T1000 (cell line): Measurements from ENCODE around the gene IRF3.
"Not testable (repeated sequence)": the region's sequence is repeated elsewhere in the genome, so short reads cannot be mapped to it uniquely, and the experiment has no call there.

Experiments used
- DNase-seq: peaks from one replicate; lab custom pipeline; 2025; ENCODE audit warnings: mixed read lengths; lab: John Stamatoyannopoulos, UW

The IRF3 gene

DNA sequence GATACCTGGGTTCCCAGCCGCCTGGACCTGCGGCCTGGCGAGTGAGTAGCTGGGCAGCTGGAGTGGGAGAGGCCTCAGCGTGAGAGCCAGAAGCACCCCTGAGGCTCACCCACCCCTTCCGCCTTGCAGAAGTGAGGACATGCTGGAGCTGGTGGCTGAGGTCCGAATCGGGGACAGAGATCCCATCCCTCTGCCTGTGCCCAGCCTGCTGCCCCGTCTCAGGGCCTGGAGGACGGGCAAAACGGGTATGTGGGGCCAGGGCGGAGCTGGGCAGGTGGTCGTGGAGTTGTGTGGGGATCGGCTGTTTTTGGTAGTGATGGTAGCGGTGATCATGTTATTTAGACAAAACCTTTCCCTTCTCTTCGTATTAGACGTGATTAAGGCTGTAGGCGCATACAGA, 19.1 kb downstream of the IRF3 start:
- no peak for DNase-seq

DNA sequence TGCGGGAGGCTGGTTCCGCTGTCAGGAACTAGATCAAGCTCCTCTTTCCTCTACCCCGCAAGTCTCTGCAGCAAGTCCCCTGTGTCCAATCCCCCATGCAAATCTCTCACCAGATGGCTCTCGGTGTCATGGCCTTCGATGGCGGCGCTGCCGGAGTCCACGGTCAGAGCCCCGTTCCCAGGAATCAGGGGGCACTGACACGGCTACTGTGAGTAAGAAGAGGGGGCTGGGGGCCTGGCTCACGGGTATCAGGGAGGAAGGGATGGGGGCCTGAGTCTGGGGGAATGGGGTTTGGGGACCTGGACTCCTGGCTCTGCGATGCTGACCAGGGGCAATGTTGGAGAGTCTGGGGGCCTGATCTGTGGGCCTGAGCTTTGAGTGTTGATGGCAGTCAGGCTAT, 19.7 kb downstream of the IRF3 start:
- no peak for DNase-seq

DNA sequence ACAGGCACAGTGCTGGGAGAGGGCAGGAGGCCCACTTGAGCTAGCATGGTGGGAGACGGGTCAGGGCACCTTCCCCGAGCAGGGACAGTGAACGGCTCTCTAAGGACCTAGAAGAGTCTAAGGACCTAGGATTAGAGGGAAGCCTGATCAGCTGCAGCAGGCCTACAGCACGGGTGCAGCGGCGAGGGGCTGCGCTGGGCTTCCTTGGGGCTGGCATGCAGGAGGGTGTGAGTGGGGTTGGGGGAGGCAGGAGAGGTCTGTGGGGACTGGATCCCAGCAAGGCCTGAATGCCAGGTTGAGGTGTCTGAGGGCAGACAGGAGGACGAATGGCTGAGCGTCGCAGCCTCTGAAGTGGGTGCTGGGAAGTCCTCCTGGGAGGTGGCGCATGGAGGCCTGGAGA, 20.1 kb downstream of the IRF3 start:
- DNase-seq, result no peak

DNA sequence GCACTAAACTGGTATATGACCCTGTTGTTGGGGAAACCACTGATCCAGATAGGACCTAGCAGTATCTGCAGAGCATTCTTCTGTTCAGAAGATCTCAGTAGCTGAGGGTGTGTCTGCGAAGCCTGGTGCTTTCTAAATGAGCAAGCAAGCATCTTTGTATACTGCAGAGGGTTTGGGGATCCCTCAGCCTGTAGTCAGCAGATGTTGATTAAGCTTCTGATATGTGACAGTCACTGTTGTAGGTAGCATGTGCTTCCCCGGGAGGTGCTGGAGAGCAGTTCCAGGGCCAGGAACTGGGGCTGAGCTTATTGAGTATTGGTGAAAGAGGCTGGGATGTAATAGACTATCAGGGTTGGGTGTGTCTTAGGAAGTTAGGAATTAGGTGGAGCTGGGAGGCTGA, 22.2 kb downstream of the IRF3 start:
- no peak for DNase-seq

DNA sequence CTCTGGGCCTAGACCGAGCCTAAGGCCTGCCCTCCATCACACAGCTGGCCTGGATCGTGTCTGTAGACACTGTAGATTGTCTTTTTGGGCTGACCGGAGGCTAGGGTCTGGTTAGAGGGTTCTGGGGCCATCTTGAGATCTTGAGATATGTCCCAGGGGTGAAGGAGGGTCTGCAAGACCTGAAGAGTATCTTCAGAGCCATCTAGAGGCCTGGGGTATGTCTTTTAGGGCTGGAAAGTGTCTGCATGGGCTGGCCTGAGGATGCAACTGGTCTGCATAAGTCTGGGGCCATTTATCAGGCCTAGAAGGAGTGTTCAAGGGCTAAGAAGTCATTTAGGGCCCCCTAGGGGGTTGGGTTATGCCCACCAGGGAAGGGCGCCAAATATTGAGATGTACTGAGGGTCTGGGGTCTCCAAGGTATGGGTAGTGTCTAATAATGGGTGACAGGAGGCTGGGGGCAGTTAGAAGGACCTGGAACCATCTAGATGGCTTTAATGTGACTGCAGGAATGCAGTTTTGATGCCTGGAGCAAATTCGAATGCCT, 23.1 kb downstream of the IRF3 start:
- no peak for DNase-seq

DNA sequence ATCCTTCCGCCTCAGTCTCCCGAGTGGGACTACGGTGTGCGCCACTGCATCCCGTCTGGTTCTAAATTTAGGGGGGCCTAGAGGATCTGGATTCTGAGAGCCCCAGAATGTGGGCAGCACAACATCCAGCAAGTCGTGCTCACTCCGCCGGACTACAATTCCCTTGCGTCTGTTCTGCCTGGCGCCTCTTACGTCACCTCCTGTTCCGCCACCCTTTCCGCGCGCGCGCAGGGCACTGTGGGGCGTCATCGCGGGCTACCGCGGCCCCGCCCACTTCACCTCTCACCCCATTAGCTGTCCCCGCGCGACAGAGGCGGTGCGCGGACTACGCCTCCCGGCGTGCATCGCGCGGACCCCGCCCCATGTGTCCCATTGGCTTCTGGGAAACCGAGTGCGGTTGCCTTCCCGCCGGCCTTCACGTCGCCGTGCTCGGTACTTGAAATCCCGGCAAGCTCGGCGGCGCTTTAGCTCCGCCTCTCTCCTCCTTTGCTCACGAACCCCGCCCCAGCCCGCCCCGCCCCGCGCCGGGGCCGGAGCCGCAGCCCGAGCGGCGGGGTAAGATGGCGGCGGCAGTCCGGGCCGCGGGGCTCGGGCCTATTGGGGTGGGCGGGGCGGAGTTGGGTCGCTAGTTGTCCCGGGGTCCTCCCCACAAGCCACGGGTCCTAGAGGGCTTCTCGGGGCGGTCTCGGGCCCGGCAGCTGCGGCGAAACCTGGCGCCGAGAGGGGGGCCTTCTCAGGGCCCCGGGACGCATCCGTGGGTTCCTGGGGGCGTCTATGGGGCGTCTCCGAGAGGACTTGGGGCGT, 23.8 kb downstream of the IRF3 start, which contains the start of gene SCAF1:
TSS of gene SCAF1 (plus strand) at position 522 of the 804 bp plus-strand sequence. CDS start 2,818 bp downstream, outside the sequence.
- DNase-seq, result peak; percentile 99

DNA sequence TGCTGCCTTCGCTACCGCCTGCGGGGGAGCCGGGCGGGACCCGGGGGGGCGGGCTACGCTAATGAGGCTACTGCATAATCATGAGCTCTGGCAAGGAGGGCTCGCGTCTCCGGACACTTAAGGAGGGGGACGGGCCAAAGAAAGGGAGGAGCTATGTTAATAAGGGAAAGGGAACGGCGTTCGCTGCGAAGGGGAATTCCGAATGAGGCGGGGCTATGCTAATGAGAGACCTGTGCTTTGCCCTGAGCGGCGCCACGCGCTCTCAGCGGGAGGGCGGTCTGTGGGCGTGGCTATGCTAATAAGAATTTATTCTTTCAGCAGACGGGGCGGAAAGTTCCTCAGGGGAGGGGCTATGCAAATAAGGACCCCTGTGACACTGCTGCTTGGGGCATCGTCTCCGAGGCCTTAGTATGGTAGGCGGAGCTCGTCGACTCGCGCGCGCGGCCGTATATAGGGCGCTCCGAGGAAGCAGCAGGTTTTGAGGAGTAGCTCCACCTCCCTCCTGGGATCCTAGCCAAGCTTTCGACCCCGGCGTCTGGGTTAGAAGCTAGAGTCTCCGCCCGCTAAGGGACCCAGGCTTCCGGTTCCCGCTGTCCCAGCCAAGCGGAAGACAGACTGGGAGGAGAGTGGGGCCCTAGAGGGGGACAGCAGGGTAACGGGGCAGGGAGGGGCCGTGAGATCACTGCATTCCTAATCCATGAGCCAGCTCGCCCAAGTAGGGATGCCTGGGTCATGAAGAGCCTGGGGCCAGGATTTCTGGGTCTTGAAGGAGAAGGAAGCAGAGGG, 25.4 kb downstream of the IRF3 start, which contains the start of gene RRAS:
TSS of gene RRAS (minus strand) at position 31 of the 786 bp plus-strand sequence. CDS start 45 bp downstream, outside the sequence.
- peak; percentile 100 for DNase-seq

DNA sequence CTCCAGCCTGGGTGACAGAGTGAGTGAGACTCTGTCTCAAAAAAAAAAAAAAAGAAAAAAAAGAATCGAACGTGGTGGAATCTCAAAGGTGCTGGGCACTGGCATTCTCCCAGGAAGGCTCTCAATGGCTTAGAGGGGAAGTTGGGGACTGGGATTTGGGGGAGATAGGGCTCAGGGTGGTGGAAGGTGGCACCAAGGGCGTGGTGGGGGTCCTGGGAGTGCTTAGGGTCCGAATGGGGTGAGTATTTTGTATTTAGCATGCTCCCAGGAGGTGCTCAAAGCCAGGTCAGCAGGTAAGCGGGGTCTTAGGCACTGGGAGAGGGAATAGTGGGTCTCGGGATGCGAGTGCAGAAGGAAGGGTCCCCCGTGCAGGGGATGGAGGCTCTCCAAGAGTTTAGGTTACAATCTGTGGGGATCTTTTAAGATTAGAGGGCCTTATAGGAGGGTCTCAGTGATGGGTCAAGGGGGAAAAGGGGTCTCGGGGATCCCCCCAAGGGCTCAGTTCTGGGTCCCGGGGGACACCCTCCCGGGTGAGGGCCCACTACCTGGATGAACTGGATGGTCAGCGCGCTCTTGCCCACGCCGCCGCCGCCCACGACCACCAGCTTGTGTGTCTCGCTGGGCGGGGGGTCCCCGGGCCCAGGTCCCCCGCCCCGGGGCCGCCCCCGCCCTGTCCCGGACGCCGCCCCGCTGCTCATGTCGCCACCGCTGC, 26.1 kb downstream of the IRF3 start:
- no peak for DNase-seq

DNA sequence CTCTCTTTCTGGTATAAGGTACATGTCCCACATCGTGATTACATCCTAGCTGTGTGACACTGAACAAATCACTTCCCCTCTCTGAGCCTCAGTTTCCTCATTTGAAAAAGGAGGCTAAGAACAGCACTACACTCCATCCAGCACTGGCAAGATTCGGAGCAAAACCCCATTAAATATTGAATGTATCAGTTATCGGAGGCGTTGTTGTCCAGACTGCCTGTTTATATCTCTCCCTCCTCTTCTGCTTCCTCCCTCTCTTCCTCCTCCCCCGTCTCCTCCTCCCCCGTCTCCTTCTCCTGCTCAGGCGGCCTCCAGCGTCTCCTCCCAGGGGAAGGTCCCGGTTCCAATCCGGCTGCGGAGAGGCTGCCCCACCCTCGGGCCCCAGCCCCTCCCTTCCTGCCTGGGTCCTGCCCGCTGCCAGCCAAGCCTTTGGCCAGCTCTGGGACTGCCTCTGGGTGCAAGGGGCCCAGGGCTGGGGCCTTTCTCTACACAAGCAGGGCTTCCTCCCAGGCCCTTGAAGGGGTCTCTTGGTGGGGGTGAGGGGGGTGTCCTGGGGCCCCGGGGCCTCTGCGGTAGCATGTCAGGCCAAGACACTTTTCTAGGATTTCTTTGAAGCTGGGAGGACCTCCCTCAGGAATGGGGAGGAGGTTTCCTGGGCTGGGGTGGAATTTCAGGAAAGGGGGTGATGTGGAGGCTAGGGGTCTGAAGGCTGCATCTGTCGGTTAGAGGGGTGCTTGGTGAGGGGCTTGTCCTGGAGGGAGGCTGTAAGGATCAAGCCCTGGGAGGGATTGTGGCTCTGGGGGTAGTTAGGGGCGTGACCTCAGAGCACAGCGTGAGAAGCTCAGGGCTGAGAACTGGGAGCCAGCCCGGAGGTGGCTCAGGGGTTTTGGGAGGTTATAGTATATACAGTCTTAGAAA, 27.6 kb downstream of the IRF3 start:
- peak; percentile 49 for DNase-seq

DNA sequence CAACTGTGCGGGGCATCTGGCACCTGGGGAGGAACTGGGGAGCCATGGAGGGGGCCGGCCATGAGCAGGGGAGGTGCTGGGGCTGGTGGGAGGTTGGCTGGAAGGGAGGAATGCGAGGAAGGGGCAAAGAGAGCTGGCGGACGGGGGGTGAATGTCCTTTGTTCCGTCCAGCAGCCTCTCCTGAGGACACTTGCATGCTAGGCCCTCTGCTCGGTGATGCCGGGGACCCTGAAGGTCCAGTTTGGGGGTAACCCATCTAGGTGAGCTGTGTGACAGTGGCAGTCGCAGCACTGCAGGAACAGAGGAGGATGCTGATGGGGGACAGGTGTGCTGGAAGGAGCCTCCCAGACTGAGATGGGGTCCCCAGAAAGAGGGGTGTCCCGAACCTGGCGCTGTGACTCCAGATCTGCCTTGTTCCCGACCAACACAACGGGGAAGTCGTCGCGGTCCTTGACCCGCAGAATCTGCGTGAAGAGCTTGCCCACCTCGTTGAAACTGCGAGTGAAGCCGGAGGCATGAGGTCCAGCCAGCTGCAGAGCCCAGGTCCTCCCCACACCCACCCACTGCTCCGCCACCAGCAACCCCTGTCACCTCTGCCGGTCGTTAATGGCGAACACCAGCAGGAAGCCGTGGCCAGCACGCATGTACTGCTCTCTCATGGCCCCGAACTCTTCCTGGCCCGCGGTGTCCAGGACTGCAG, 29.3 kb downstream of the IRF3 start:
- no peak for DNase-seq

DNA sequence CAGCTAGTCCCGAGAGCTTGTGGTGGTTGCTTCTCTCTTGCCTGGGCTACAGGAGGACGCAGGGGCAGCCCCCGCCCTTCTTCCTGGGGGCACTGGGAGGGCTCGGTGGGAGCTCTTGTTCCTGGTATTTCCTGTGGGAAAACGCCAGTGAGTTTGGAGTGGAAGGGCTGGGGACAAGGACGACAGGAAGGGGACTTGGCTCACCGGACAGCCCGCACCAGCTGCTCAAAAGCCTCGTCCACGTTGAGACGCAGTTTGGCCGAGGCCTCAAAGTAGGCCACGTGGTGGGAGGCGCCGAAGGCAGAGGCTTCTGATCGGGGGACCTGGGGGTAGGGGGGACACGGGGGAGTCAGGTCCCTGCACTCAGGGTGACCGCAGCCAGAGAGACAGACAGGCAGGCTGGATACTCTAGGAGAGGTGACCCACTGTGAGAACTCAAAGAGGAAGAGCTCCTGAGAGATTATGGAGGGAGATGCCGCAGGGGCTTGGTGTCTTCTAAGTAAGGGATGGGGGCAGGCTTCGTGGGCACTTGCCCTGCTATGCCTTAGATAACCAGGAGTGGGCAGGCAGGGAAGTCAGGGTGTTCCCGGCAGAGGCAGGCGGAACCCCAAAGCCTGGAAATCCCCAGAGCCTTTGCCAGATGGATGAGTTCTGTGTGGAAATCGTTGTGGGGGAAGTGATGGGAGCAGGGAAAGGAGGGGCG, 30.0 kb downstream of the IRF3 start:
- DNase-seq, result no peak

DNA sequence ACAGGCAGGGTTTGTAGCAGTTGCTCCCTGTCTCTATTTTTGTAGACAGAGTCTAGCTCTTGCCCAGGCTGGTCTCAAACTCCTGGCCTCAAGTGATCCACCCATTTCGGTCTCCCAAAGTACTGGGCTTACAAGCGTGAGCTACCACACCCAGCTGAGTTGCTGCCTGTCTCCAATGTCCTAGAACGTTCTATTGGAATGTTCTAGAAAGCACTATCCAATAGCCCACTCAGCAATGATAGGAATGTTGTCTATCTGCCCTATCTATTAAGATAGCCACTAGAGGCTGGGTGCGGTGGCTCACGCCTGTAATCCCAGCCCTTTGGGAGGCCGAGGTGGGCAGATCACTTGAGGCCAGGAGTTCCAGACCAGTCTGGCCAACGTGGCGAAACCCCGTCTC, 32.4 kb downstream of the IRF3 start:
- DNase-seq, result not testable (repeated sequence)

DNA sequence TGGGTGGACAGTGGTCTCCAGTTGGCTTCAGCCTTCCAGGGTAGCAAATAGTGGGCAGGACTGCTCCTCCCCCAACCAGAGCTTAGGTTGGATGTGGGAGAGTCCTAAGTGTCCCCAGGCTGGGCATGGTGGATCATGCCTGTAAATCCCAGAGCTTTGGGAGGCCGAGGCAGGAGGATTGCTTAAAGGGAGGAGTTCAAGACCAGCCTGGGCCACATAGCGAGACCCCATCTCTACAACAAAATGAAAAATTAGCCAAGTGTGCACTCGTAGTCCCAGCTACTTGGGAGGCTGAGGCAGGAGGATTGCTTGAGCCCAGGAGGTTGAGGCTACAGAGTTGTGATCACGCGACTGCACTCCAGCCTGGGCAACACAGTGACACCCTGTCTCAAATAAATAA, 33.1 kb downstream of the IRF3 start:
- no peak for DNase-seq

DNA sequence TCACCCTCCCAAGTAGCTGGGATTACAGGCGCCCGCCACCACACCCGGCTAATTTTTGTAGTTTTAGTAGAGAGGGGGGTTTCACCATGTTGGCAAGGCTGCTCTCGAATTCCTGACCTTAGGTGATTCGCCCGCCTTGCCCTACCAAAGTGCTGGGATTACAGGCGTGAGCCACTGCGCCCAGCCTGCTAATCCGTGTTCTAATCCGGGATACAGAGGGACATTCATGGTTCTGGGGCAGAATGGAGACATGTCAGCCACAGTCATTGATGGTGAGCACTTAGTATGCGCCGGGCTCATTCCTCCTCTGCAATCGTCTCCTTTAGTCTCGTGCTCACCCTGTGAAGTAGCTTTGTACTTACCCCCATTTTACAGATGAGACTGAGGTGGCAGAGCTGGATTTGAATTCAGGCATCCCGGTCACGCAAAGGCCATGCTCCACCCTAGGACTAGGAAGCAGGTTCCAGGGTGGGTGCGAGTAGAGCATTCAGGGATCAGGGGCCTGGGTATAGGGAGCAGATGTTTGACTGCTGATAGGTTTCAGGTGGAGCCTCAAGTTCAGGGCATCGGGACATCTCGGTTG, 34.0 kb downstream of the IRF3 start:
- no peak for DNase-seq

DNA sequence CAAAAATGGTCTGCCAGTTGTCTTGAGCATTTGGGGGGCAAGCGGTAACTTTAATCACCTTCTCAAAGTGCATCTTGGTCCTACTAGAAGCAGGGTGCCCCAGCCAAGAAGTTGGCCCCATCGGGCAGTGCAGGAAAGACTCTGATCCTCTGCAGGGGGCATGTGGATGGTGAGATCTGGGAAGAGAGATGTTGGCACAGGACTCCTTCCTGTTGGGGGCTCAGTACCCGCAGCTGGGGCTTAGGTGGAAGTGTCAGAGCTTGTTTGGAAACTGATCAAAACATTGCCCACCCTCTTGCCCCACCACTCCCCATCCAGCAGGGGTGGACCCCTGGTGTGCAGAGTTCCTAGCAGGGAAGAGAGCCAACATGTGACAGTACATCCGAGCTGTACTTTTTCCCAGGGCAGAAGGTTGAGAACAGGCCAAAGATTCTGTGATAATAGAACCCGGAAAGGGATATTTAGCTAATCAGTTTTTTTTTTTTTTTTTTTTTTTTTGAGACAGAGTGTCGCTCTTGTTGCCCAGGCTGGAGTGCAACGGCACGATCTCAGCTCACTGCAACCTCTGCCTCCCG, 34.6 kb downstream of the IRF3 start:
- DNase-seq, result no peak

DNA sequence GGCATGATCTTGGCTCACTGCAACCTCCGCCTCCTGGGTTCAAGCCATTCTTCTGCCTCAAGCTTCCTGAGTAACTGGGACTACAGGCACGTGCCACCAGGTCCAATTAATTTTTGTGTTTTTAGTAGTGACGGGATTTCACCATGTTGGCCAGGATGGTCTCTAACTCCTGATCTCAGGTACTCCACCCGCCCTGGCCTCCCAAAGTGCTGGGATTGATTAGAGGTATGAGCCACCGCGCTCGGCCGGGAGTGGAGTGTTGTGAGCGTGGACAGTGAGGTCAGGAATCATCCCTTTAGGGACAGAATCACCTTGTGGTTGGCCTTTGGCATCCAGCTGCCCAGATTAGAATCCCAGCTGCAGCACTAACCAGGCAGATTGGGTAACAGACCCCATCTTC, 36.0 kb downstream of the IRF3 start:
- no peak for DNase-seq

DNA sequence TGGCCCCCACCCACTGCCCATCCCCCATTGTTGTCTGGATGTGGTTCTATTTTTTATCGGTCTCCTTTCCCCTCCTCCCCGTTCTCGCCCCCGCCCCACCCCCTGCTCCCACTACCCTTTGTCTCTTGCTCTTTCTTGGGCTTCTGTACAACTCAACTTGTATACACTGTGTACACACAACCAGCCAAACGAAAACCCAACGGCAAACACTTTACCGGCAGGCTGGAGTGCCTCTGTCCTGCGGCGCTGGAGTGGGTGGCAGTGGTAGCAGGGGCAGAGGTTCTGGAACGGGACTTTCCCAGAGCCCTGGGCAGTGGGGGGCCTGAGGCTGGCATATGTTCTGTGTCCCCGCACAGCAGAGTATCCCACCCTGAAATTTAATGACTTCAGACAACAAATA, 39.4 kb downstream of the IRF3 start:
- DNase-seq, result no peak

DNA sequence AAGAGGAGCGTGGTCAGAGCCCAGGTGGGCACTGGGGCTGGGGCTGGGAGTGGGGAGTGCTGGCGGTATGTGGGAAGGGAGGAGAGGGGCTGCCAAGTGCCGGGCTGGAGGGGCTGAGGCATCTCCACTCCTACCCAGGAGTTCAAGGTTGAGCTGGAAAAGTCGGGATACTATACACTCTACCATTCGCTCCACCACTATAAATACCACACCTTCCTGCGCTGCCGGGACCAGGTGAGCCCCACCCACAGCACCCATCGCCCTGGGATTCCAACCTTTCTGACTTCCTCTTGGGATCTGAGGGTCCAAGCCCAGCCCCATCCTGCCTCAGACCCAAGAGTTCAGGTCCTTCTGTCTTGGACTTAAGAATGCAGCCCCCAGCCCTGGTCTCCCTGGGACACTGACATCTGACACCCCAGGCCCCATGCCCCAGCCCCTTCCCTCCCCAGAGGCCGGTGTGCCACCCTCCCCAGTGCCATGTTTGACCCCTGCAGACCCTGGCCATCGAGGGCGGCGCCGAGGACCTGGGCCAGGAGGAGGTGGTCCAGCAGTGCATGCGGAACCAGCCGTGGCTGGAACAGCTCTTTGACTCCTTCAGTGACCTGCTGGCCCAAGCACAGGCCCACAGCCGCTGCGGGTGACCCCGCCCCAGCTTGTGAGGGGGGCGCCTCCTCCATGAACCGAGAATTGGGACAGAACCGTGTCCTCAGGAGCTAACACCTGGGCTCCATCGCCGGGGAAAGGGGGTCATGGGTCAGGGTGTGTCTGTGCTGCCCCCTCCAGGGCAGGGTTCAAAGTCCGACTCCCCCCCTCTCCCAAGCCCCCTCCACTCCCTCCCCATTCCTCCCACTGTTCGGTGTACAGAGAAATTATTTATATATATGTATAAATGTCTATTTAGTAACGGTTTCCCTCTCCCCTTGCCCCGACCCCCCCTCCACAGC, 40.4 kb downstream of the IRF3 start:
- DNase-seq, result no peak
